ENCODE measurements around the gene NPAS3.

NPAS3 gene

DNA sequence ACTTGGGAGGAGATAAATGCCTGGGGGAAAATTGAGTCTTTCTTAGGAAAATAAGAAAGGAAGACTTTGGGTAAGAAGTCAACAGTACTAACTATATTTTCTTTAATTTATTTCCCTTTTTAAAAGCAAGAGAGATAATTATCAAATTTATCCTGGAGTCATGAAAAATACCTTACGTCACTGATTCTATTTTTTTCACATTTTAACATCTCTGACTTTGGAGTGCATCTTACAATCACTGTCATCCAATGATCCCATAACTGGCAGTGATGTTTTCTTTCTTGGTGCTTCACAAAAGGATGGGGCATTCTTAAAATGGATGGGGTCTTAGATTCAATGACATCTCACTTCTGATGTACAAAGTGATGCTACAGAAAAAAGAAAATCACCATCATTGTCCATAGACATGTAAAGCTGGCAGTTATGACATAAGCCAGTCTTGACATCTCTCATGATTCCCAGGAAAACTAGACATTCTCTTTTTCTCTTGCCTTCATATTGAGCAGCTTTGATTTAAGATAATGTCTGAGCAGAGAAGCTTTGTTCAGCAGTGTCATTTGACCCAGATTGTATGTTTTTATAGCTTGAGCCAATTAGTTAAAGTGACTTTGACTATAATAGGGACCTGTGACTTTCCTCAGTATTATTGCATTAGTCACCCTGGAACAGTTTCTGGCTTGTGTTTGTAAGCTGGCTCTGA is 776.0 kb downstream of the NPAS3 start:
- in situ Hi-C loops (cut with HindIII; ENCODE audit: low sequenced_read_pairs), result no loop called here

DNA sequence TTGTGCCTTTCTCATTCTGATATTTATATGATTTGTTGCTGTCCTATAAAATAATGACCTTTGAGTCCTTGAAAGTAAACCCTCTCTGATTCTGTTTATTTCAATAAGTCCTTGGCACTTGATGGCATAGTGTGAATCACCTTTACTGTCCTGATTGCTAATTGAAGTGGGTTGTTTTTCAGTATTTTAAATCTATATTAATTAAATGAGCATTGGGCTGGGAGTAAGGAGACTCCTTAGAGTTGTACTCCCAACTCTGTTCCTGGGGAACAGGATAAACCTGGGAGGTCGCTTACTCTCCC is 776.5 kb downstream of the NPAS3 start:
- in situ Hi-C loops (cut with HindIII; ENCODE audit: low sequenced_read_pairs), result no loop called here

GRCh38 chr14:33716921-33717320 is 778.2 kb downstream of the NPAS3 start:
- in situ Hi-C loops (cut with HindIII; ENCODE audit: low sequenced_read_pairs), result no loop called here

- in situ Hi-C loops (cut with HindIII; ENCODE audit: low sequenced_read_pairs), result no loop called here
Observed at GRCh38 chr14:33717866-33718265, 779.2 kb downstream of the NPAS3 start.

DNA sequence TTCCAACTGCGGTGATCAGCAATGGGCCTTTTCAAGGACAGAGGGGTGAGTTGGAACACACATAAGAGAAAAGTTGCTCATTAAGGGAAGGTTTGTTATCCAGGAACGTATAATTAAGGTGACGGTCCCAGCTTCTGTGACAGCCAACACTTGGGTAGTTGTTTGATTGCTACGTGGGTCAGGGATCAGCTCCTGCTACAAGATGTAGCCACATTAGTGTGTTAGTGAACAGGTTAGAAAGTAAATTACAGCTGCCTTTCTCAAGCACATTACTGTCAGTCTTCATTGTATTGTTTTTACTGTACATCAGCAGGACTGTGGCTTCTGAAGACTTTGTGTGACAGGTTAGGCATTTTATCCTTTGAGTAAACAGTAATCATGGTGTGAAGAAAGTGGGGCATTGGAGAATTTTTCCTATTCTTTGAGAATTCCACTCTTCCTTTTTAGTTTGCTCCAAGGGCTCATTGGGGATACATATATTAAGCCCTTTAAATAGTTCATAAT is 781.7 kb downstream of the NPAS3 start:
- in situ Hi-C loops (cut with HindIII; ENCODE audit: low sequenced_read_pairs), result no loop called here

DNA sequence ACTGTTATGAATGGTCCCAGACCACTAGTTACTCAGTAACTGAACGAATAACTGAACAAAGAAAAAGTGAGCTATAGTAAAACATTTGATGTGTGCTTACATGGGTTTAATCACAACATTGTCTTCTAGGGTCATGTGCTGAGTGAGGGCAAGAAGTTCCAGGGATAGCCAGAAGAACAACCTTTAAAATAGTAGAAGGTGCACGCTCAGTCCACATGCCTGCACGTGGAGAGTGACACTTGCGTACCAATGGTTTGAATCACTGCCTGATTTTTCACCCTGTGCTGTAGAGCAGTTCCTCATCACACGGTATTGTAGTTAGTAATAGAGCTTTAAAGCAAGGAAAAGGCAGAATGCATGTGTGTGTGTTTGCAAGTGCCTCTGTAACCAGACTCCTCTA is 788.0 kb downstream of the NPAS3 start:
- in situ Hi-C loops (cut with HindIII; ENCODE audit: low sequenced_read_pairs), result no loop called here

GRCh38 chr14:33727606-33728005 is 788.9 kb downstream of the NPAS3 start:
- in situ Hi-C loops (cut with HindIII; ENCODE audit: low sequenced_read_pairs), result no loop called here

DNA sequence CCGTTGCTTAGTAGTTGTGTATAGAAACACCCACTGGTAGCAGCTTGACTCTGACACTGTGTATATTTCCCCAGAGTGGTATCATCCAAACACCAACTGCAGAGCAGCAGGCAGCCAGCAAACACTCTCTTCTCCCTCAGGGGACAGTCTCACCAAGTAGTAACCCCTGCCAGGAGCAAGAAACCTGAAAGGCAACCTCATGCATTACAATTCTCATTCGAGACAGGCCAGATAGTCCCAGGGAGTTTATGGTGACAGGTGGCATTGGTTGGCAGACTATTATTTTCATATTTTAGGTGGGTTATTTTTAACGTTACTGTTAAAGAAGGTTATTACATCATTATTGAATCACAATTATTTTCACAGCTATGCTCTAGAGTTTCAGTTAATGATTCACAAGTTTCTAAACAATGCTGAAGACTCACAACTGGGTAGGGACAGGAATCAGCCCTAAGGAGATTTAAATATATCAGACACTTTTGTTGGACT is 789.4 kb downstream of the NPAS3 start:
- in situ Hi-C loops (cut with HindIII; ENCODE audit: low sequenced_read_pairs), result no loop called here

- in situ Hi-C loops (cut with HindIII; ENCODE audit: low sequenced_read_pairs), result no loop called here
Observed at GRCh38 chr14:33730156-33730555, 791.5 kb downstream of the NPAS3 start.

DNA sequence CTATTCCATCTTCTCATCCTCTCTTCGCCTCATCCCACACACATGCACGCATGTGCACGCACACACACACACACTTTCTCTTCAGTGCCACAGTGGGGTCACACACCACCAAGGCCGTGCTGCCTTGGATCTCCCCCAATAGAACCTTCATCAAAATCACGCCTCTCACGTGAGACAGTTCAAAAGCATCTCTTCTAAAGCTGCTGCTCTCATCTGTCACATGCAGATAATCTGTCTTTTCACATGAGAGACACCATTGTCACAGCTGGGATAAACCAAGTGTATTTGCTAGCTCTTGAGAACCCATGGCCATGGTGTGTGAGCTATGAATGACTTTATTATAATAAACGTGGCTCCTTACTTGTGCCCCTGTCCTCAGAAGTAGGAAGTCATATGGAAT is 793.5 kb downstream of the NPAS3 start:
- in situ Hi-C loops (cut with HindIII; ENCODE audit: low sequenced_read_pairs), result no loop called here

- in situ Hi-C loops (cut with HindIII; ENCODE audit: low sequenced_read_pairs), result no loop called here
Observed at GRCh38 chr14:33733310-33733709, 794.6 kb downstream of the NPAS3 start.

- in situ Hi-C loops (cut with HindIII; ENCODE audit: low sequenced_read_pairs), result no loop called here
Observed at GRCh38 chr14:33733721-33734120, 795.0 kb downstream of the NPAS3 start.

- in situ Hi-C loops (cut with HindIII; ENCODE audit: low sequenced_read_pairs), result no loop called here
Observed at GRCh38 chr14:33734387-33734786, 795.7 kb downstream of the NPAS3 start.

- in situ Hi-C loops (cut with HindIII; ENCODE audit: low sequenced_read_pairs), result no loop called here
Observed at GRCh38 chr14:33736299-33736825, 797.7 kb downstream of the NPAS3 start.

DNA sequence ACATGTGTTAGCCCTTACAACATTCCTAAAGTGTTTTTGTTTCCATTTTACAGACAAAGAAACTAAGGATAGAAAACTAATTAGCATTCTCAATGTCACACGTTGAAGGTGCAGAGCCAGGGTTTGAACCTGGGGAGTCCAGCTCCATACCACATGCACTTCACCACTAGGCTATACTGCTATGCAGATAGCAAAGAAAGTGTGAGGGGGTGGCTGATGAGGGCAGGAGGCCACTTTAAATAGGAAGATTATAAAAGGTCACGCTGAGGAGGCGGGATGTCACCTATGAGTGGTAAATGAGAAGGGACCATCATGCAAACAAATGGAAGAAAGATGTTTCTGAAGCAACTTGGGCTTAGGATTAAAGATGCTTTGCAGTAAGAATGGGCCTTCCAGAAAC is 798.3 kb downstream of the NPAS3 start:
- in situ Hi-C loops (cut with HindIII; ENCODE audit: low sequenced_read_pairs), result no loop called here

DNA sequence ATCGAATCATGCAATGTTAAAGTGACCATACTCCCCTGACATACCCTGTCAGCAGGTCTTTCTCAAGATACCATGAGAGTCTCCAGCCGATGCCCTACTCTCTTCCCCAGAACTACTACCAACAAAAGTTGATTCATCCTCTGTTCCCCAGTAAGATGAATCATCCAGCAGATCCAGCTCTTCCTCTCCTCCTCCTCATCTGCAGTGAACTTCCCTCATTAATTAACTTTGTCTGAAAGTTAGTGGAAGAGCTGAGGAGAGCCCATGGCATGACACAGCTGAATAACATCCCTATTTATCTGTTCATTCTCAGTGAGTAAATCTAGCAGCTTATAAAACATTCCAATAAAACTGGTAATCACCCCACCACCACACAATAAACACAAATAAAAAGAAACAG is 798.8 kb downstream of the NPAS3 start:
- in situ Hi-C loops (cut with HindIII; ENCODE audit: low sequenced_read_pairs), result no loop called here

- in situ Hi-C loops (cut with HindIII; ENCODE audit: low sequenced_read_pairs), result no loop called here
Observed at GRCh38 chr14:33738029-33738428, 799.4 kb downstream of the NPAS3 start.

DNA sequence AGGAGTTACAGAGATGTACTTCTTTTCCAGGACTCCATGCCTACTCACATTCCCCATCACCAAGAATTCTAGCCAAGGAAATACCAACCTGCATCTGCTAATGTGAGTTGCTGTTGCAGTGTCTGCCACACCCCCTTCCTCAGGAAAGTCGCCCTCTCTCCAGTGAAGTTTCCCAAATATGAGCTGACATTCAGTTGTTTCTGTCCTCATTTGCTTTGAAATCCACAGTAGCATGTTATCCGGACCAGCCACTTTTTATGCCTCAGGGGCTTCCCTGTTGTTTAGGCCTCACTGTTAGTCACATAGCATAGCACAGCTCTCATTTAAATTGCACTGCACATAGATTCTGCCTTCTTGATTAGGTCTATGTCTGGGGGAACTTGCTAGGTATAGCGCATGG is 799.8 kb downstream of the NPAS3 start:
- in situ Hi-C loops (cut with HindIII; ENCODE audit: low sequenced_read_pairs), result no loop called here

- in situ Hi-C loops (cut with HindIII; ENCODE audit: low sequenced_read_pairs), result no loop called here
Observed at GRCh38 chr14:33740531-33740930, 801.9 kb downstream of the NPAS3 start.

DNA sequence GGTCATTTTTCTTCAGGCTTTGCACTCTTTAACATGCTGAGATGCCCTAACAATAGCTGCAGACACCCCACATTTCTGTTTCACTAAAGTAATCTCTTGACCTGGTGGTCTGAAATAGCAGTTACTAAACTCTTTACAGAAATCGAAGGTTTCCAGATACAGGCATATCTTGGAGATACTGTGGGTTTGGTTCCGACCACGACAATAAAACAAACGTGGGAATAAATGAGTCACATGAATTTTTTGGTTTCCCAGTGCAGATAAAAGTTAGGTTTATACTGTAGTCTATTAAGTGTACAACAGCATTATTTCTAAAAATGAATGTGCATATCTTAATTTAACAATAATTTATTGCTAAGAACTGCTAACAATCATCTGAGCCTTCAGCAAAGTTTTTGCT is 803.5 kb downstream of the NPAS3 start:
- in situ Hi-C loops (cut with HindIII; ENCODE audit: low sequenced_read_pairs), result no loop called here

GRCh38 chr14:33745163-33745562 is 806.5 kb downstream of the NPAS3 start:
- in situ Hi-C loops (cut with HindIII; ENCODE audit: low sequenced_read_pairs), result no loop called here

- in situ Hi-C loops (cut with HindIII; ENCODE audit: low sequenced_read_pairs), result no loop called here
Observed at GRCh38 chr14:33747749-33748148, 809.1 kb downstream of the NPAS3 start.

GRCh38 chr14:33754261-33754660 is 815.6 kb downstream of the NPAS3 start:
- in situ Hi-C loops (cut with HindIII; ENCODE audit: low sequenced_read_pairs), result no loop called here
